ENCODE measurements around the gene KRT32.

KRT32 gene

DNA sequence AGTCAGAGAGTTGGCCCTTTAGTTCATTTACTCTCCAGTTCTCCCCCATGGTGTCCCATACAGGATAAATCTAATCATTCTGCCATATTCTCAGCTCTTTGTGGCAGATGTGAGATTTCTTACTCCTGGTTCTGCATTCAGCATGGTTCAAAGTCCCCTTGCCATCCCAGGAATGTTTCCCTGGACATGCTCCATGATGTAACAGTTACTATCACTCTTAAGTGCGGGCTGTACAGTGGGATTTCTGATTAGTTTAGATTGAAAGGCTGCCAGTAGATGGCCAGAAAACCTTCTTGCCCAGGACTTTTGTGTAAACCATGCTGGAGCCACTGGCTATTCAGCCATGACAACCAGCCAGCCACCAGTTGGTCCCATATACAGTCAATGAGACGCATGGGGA lies 53.2 kb downstream of the KRT32 start:
- no peak for TF ChIP-seq TAF1 (IDR thresholded peaks at IDR 0.05; ENCODE audit: borderline replicate concordance, insufficient read depth, low read length)
- TF ChIP-seq, protein P1, sequence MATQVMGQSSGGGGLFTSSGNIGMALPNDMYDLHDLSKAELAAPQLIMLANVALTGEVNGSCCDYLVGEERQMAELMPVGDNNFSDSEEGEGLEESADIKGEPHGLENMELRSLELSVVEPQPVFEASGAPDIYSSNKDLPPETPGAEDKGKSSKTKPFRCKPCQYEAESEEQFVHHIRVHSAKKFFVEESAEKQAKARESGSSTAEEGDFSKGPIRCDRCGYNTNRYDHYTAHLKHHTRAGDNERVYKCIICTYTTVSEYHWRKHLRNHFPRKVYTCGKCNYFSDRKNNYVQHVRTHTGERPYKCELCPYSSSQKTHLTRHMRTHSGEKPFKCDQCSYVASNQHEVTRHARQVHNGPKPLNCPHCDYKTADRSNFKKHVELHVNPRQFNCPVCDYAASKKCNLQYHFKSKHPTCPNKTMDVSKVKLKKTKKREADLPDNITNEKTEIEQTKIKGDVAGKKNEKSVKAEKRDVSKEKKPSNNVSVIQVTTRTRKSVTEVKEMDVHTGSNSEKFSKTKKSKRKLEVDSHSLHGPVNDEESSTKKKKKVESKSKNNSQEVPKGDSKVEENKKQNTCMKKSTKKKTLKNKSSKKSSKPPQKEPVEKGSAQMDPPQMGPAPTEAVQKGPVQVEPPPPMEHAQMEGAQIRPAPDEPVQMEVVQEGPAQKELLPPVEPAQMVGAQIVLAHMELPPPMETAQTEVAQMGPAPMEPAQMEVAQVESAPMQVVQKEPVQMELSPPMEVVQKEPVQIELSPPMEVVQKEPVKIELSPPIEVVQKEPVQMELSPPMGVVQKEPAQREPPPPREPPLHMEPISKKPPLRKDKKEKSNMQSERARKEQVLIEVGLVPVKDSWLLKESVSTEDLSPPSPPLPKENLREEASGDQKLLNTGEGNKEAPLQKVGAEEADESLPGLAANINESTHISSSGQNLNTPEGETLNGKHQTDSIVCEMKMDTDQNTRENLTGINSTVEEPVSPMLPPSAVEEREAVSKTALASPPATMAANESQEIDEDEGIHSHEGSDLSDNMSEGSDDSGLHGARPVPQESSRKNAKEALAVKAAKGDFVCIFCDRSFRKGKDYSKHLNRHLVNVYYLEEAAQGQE (IDR thresholded peaks at IDR 0.05; ENCODE audit: insufficient read depth in 1 of 2, low read depth in 2 of 2, low read length in 2 of 2) = no peak
- no peak for TF ChIP-seq POLR2AphosphoS5 (IDR thresholded peaks at IDR 0.05; ENCODE audit: low read depth, low read length)
- no peak for TF ChIP-seq FOXP2 (optimal IDR thresholded peaks at IDR 0.05; ENCODE audit: borderline replicate concordance, extremely low read depth, extremely low read length, insufficient read depth)
- TF ChIP-seq SIN3A (IDR thresholded peaks at IDR 0.05; ENCODE audit: borderline replicate concordance, insufficient read depth, low read length) = no peak

- TF ChIP-seq POLR2AphosphoS5 (IDR thresholded peaks at IDR 0.05; ENCODE audit: low read depth, low read length) = no peak
- no peak for TF ChIP-seq FOXP2 (optimal IDR thresholded peaks at IDR 0.05; ENCODE audit: borderline replicate concordance, extremely low read depth, extremely low read length, insufficient read depth)
- TF ChIP-seq SIN3A (IDR thresholded peaks at IDR 0.05; ENCODE audit: borderline replicate concordance, insufficient read depth, low read length) = no peak
These were observed 53.7 kb downstream of the KRT32 start for GRCh38 chr17:41413353-41413957.

GRCh38 chr17:41411072-41411840 lies 55.9 kb downstream of the KRT32 start:
- no peak for TF ChIP-seq TAF1 (IDR thresholded peaks at IDR 0.05; ENCODE audit: borderline replicate concordance, insufficient read depth, low read length)
- TF ChIP-seq POLR2AphosphoS5 (IDR thresholded peaks at IDR 0.05; ENCODE audit: low read depth, low read length) = no peak
- TF ChIP-seq, protein P1 (IDR thresholded peaks at IDR 0.05; ENCODE audit: insufficient read depth in 1 of 2, low read depth in 2 of 2, low read length in 2 of 2) = no peak
- no peak for TF ChIP-seq FOXP2 (optimal IDR thresholded peaks at IDR 0.05; ENCODE audit: borderline replicate concordance, extremely low read depth, extremely low read length, insufficient read depth)
- TF ChIP-seq SIN3A (IDR thresholded peaks at IDR 0.05; ENCODE audit: borderline replicate concordance, insufficient read depth, low read length) = no peak
